ENCODE measurements around the gene BEST1. TPM values are rescaled to one million over a fixed set of nuclear protein-coding genes. Genes with fewer than 3 reads are reported as not detected.

Gene BEST1
- total and polyA plus RNA-seq, 2 of the 13 experiments (the other 11 are each of a cell fraction or from before 2014, with no cell fraction given), result 0.09 to 0.65 TPM

GRCh38 chr11:61967116-61967923 lies 17.2 kb downstream of the BEST1 start, which contains the start of gene FTH1 (continued):
- no peak for TF ChIP-seq ZNF609 (CRISPR knock-in tag; IDR thresholded peaks at IDR 0.05; ENCODE audit: borderline replicate concordance)
- TF ChIP-seq POLR2G (IDR thresholded peaks at IDR 0.05; ENCODE audit: low read depth, low read length), result peak; percentile 95
- TF ChIP-seq RXRB (CRISPR knock-in tag; IDR thresholded peaks at IDR 0.05; ENCODE audit: borderline replicate concordance), result no peak; the same call in 1 of the 2 replicates
- TF ChIP-seq AHR (CRISPR knock-in tag; IDR thresholded peaks at IDR 0.05), result no peak; the same call in 1 of the 2 replicates
- TF ChIP-seq ZNF563 (CRISPR knock-in tag; IDR thresholded peaks at IDR 0.05), result no peak; the same call in none of the 2 replicates
- TF ChIP-seq BHLHE40 (IDR thresholded peaks at IDR 0.05; ENCODE audit: low read length), result no peak
- TF ChIP-seq FOXC1 (CRISPR knock-in tag; IDR thresholded peaks at IDR 0.05; ENCODE audit: borderline replicate concordance), result peak; percentile 68; the same call in 1 of the 2 replicates
- TF ChIP-seq MLLT10 (CRISPR knock-in tag; IDR thresholded peaks at IDR 0.05), result no peak
- TF ChIP-seq MIXL1 (CRISPR knock-in tag; IDR thresholded peaks at IDR 0.05), result no peak
- 0 out of 2 replicates have a peak, but pooled peaks have one; percentile 46 for TF ChIP-seq KLF6 (CRISPR knock-in tag; IDR thresholded peaks at IDR 0.05)
- peak; percentile 23 for TF ChIP-seq SRSF1 (optimal IDR thresholded peaks at IDR 0.05; ENCODE audit: low read depth, low read length)
- TF ChIP-seq PCBP2 (optimal IDR thresholded peaks at IDR 0.05; ENCODE audit: low read depth, low read length, poor library complexity, severe bottlenecking), result no peak
- peak; percentile 62; the same call in 1 of the 2 replicates for TF ChIP-seq PAXIP1 (CRISPR knock-in tag; conservative IDR thresholded peaks at IDR 0.05)
- no peak for TF ChIP-seq ZNF800 (CRISPR knock-in tag; IDR thresholded peaks at IDR 0.05)
- TF ChIP-seq ZNF234 (CRISPR knock-in tag; conservative IDR thresholded peaks at IDR 0.05), result no peak
- no peak; the same call in none of the 2 replicates for TF ChIP-seq ZNF567 (CRISPR knock-in tag; IDR thresholded peaks at IDR 0.05; ENCODE audit: borderline replicate concordance)
